ENCODE results near the gene MYH11.
"Not testable (repeated sequence)": the region's sequence is repeated elsewhere in the genome, so short reads cannot be mapped to it uniquely, and the experiment has no call there.

Gene MYH11

GRCh38 chr16:15810411-15810810, 46.4 kb downstream of the MYH11 start:
- no peak for DNase-seq (ENCODE audit: low spot score)

- not testable (repeated sequence) for DNase-seq (ENCODE audit: low spot score)
Observed at GRCh38 chr16:15809297-15809696, 47.5 kb downstream of the MYH11 start.

- no peak for DNase-seq (ENCODE audit: low spot score)
Observed at GRCh38 chr16:15808071-15808470, 48.8 kb downstream of the MYH11 start.

DNA sequence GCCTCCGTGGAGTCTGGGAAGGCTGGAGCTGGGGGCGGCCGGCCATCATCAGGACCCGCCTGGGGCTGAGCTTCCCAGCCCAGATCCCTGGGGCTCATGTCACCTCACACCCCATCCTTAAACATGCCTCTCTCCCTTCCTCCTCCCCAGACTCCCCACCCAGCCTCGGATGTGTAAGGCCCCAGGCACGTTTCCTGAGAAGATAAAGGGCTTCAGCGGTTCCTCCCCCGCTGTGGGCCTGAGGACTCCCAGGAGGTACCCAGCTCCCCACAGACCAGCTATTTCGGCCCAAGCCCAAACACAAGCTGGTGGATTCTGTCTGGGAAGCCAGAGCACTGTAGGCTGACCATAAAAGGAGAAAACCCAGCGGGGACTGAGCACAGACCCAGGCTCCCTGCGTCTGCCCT, 49.2 kb downstream of the MYH11 start:
- no peak for DNase-seq (ENCODE audit: low spot score)

DNA sequence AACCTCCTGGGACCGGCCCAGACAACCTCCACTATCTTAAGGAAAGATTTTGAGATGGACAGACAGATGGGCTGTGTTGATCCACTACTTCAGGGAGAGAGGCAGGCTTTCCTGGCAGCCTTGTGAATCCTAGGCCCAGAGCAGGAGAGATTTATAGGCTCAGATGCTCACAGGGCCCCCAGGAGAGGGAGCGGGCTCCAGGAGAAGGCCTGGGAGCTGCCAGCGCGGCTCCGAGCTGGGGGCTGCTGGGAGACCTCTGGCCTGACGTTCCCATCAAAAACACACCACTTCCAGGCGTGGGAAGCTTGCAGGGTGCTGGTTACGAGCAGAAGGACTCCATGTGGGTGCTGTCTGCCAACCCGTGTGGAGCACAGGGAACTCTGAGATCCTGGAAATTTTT, 53.2 kb downstream of the MYH11 start:
- no peak for DNase-seq (ENCODE audit: low spot score)

DNA sequence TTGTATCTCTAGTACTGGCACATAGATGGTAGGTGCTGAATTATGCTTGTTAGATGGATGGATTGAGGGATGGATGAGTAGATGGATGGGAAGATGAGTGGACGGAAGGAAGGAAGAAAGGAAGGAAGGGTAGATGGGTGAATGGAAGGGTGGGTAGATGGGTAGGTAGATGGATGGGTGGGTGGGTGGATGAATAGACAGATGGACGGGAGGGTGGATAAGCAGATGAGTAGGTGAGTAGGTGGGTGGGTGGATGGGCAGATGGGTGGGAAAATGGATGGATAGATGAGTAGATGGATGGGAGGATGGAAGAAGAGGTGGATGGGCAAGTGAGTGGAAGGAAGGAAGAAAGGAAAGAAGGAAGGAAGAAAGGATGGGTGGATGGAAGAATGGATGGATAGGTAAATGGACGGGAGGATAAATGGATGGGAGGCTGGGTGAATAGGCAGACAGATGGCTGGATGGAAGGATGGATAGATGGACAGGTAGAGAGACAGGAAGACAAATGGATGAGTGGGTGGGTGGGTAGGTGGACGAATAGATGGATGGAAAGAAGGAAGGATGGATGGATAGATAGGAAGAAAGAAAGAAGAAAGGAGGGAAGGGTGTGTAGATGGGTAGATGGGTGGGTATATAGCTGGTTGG, 56.9 kb downstream of the MYH11 start:
- DNase-seq (ENCODE audit: low spot score) = no peak

DNA sequence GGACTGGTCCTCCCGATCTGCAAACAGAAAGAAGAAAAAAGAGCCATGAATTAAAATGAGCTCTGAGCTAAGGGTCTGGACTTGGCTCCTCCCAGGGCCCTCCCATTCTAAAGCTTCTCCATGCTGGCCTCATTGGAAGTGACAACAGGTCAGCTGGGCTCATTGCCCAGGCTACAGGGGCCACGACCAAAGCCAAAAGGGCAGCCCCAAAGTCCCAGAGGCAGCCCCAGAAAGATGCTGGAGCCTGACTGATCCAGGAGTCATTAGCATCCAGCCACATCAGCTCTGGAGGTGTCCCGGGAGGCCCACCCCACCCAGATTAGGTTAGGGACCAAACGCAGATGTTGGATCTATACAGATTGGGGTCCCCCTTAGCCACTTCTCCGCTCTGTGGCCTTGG, 58.2 kb downstream of the MYH11 start:
- DNase-seq (ENCODE audit: low spot score) = no peak

GRCh38 chr16:15796885-15797284, 59.9 kb downstream of the MYH11 start:
- no peak for DNase-seq (ENCODE audit: low spot score)

DNA sequence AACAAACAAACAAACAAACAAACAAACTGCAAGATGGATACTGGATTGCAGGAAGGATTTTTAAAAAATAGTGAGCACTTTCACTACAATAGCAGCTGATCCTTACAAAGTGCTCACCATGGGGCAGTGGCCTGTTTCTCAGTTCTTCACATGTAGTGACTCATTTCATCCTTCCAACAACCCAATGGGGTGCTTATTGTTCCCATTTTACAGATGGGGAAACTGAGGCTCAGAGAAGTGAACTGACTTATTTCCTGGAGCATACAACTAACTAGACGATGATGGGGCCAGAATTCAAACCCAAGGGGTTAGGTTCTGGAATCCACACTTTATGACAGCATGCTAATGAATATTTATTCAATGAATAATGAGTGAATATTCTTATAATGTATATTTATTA, 61.2 kb downstream of the MYH11 start:
- DNase-seq (ENCODE audit: low spot score) = no peak

GRCh38 chr16:15792563-15792971, 64.3 kb downstream of the MYH11 start:
- no peak for DNase-seq (ENCODE audit: low spot score)

DNA sequence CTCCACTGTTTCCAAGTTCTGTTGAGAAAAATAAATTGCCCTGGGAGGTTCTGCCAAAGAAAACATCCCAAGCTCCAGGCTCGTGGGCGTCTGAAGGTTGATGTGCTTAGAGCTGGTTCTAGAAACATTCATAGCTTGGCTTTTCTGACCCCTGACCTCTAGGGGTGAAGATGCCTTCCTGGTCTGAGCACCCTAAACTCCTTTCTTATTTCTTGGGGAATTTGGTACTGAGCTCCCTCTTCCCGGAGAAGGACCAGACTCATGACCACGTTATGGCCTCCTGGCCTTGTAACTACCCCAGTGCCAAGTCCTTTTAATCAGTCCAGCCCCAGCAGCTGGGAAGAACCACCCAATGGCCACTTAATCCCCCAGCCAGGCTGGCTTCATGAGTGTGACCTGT, 66.4 kb downstream of the MYH11 start:
- DNase-seq (ENCODE audit: low spot score) = no peak

- DNase-seq (ENCODE audit: low spot score) = not testable (repeated sequence)
Observed at GRCh38 chr16:15789816-15790215, 67.0 kb downstream of the MYH11 start.

DNA sequence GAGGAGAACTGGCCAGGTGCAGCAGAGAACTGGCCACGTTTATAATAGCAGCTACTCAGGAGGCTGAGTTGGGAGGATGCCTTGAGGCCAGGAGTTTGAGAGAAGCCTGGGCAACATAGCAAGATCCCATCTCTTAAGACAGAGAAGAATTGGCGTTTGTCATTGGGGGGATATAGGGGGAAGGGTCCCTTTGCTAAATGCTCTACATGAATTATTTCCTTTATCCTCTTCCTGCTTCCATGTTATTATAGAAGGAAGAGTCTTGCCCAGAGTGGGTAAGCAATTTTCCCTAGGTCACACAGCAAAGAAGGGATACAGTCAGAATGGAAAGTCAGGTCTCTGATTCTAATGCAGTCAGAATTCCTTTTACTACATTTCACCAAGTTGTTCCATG, 68.0 kb downstream of the MYH11 start:
- DNase-seq (ENCODE audit: low spot score) = no peak

- DNase-seq (ENCODE audit: low spot score) = no peak
Observed at GRCh38 chr16:15786501-15786900, 70.3 kb downstream of the MYH11 start.

DNA sequence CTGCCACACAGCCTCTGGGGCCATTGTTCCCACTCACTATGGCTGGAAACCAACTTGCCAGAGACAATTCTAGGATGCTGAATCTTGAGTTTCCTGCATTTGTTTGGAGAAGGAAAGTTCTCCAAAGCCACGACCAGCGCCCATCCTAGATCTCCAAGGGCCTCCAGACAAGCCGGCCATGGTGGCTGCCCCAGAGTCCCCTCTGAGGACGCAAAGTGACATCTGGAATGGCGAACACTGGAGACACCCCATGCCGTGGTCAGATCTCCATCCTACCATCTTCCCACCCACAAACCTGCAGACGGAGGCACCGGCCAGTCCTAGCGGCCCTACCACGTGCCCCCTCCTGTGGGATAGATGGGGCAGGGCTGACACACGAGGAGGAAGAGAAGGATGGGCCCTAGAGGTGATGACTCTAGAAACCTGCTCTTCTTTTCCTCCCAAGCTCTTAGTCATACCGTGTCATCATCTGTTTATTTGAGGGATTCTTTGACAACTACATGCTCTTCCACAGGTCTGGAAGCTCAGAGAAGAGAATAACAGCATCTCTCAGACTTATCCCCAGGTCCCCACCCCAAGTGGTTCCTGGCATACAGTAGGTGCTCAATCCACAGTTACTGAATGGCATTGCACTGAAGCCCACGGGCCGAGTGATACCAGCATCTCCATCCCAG, 71.3 kb downstream of the MYH11 start:
- DNase-seq (ENCODE audit: low spot score) = no peak

DNA sequence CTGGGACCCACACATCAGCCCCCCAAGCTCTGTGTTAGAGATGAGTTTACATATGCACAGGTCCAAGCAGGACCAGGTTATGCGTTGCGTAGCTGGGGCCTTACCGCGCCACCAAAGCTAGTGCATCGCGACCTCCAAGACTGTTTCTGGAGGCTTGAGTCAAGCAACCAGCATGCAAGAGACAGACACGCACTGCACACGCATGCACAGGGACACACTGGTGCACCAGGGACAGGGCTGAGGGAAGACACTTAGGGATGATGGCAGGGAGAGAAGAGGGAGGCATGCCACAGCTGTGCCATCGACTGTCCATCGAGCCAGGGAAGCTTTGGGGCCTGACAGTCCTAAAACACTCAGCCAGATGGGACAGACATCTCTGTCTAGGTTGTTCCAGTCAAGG, 72.8 kb downstream of the MYH11 start:
- DNase-seq (ENCODE audit: low spot score) = no peak

- DNase-seq (ENCODE audit: low spot score) = peak; percentile 22
Observed at GRCh38 chr16:15782573-15783365, 74.1 kb downstream of the MYH11 start.

DNA sequence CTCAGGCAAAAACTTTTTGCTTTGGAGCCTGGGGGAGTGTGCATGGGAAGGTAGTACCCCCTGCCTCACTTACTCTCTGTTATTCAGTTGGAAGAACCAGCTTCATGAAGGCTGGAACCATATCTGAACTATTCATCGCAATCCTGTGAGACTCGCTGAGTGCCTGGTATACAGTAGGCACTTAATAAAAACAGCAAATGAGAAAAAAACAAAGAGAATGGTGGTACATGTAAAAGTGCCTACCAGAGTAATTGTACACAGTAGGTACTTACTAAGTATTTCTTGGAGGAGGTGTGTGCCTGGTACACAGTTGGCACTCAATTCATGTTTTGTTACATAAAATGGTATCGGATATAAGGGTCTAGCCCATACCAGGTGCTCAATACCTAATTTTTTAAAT, 75.2 kb downstream of the MYH11 start:
- DNase-seq (ENCODE audit: low spot score) = no peak

GRCh38 chr16:15780805-15781204, 76.0 kb downstream of the MYH11 start:
- DNase-seq (ENCODE audit: low spot score) = no peak

DNA sequence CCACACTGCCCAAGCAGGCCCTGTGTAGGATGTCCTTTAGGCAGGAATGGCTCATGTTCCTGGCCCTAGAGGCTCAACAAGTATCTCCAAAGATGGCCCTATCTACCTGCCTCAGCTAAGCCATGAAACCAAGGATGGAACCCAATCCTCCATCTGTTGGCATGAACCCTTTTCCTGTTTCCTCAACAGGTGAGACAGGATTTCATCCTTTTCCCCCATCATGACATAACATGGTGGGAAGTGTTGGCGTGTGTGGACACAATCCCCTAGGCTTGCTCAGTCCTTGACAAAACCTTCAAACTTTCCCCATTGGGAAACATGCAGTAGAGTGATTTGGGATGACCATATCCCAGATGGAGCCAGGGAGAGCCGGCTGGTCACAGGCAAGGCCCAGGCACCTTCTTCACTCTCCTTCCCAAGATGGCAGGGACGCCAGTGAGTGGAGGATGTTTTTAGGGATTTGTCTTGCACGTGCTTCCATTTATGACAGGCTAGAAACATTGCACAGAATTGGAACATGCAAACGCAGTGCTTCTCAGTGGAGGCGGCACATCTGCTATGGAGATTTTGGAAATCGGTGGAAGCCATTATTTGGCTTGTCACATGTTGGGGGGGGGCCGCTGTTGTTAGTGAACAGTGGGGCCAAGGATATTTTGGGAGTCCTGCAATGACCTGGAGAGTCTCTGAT, 77.0 kb downstream of the MYH11 start:
- no peak for DNase-seq (ENCODE audit: low spot score)

- DNase-seq (ENCODE audit: low spot score) = no peak
Observed at GRCh38 chr16:15778999-15779614, 77.7 kb downstream of the MYH11 start.

DNA sequence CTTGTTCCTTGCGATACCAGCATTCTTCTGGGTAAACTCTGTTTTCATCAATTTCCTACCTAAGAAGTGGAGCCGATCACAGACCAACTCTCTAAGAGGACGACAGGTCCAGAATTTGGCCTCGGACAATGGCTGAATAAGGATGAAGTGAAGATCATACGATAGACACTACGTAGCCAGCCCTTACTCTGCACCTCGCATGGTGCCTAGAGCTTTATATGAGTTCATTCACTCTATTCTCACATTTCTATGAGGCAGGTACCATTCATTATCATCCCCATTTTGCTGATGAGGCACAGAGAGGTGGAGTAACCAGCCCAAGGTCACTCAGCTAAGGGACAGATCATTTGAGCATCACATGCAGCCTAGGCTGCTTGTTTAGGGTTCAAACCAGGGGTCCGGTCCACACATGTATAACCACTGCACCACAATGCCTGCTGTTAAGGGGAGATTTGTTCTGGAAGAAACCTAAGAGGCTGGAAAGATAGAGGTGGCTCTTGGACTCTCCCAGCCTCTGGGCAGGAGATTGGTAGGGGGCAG, 78.6 kb downstream of the MYH11 start:
- DNase-seq (ENCODE audit: low spot score) = no peak

All from COLO829 (cell line).